Keratinocyte (primary cell): ENCODE results near the gene OPN1LW.

Experiments used
- CTCF ChIP-seq, 3 experiments: IDR thresholded peaks in 1 of 3; conservative IDR thresholded peaks in 1 of 3; optimal IDR thresholded peaks in 1 of 3; 2 replicates in 2 of 3; 3 replicates in 1 of 3; pipeline versions ENCODE3 to v1.5.1; 2011; ENCODE audit warnings: low read length in 3 of 3, mild to moderate bottlenecking in 3 of 3, moderate library complexity in 2 of 3, control low read depth in 1 of 3, inconsistent platforms in 1 of 3; ENCODE audit not compliant: insufficient read depth in 2 of 3; ENCODE audit errors: extremely low read depth in 1 of 3
- EZH2 ChIP-seq: IDR thresholded peaks from one replicate; pipeline ENCODE4 v1.6.1; 2012; ENCODE audit warnings: inconsistent platforms, mild to moderate bottlenecking, low read length, moderate library complexity

- no peak for TF ChIP-seq CTCF (optimal IDR thresholded peaks at IDR 0.05 in 1 of 3, IDR thresholded peaks at IDR 0.05 in 1 of 3, conservative IDR thresholded peaks at IDR 0.05 in 1 of 3; ENCODE audit: extremely low read depth in 1 of 3, insufficient read depth in 2 of 3, low read length in 3 of 3)
- TF ChIP-seq EZH2, result no peak
Measured at GRCh38 chrX:154135458-154136229, 8.4 kb upstream of the OPN1LW start.
